ENCODE measurements around the gene SLC22A14. TPM values are rescaled to one million over a fixed set of nuclear protein-coding genes. Genes with fewer than 3 reads are reported as not detected.

SLC22A14 gene
- total RNA-seq, 4 donors from 2014 or later, result 0.23 TPM; not detected in 3

DNA sequence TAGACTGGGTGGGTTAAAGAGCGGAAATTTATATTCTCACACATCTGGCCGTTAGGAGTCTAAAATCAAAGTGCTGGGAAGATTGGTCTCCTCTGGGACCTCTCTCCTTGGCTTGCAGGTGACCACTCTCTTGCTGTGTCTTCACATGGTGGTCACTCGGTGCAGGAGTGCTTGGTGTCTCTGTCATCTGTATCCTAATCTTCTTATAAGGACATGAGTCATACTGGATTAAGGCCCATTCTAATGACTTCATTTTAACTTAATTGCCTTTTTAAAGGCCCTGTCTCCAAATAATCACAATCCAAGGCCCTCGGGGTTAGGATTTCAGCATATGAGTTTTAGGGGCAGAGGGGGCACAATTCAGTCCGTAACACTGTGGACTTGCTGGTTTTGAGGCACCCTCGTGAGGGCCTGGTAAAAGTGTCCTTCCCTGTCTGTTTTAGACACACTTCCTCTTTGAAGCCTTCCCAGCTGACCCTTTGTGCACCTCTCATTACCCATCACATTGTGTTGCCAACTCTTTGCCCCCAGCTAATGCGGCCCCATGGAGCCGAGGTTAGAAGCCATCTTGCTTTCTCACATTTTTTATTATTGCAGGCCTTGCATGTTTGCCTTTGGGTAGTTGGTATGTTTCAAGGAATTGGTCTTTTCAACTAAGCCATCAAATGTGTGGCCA lies 67.7 kb downstream of the SLC22A14 start:
- no peaks in the 10 kb centered on the region for H3K27me3 ChIP-seq
- WGBS, result 85% methylated on average over 8 of the region's 8 CpGs
- peaks cover 5 to 20% (median 18%) of the 10 kb centered on the region in 4 donors for H3K4me1 ChIP-seq
- H3K9me3 ChIP-seq, result no peaks in the 10 kb centered on the region
- intact Hi-C loops (cut with DNase I), result loop anchor here (10.0 kb wide), 1 partner anchor 295 kb away; the partner anchor contains the start of gene SCN5A
- DNase-seq (ENCODE audit: extremely low spot score), result no peak
- no peaks in the 10 kb centered on the region for H3K36me3 ChIP-seq
- TF ChIP-seq, protein P1, sequence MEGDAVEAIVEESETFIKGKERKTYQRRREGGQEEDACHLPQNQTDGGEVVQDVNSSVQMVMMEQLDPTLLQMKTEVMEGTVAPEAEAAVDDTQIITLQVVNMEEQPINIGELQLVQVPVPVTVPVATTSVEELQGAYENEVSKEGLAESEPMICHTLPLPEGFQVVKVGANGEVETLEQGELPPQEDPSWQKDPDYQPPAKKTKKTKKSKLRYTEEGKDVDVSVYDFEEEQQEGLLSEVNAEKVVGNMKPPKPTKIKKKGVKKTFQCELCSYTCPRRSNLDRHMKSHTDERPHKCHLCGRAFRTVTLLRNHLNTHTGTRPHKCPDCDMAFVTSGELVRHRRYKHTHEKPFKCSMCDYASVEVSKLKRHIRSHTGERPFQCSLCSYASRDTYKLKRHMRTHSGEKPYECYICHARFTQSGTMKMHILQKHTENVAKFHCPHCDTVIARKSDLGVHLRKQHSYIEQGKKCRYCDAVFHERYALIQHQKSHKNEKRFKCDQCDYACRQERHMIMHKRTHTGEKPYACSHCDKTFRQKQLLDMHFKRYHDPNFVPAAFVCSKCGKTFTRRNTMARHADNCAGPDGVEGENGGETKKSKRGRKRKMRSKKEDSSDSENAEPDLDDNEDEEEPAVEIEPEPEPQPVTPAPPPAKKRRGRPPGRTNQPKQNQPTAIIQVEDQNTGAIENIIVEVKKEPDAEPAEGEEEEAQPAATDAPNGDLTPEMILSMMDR (IDR thresholded peaks at IDR 0.05), result no peak
- TF ChIP-seq POLR2AphosphoS5 (IDR thresholded peaks at IDR 0.05), result no peak
- TF ChIP-seq EP300 (IDR thresholded peaks at IDR 0.05), result no peak
- TF ChIP-seq POLR2A (IDR thresholded peaks at IDR 0.05; ENCODE audit: low read depth), result no peak
- H3K4me3 ChIP-seq, result no peak overlapping the region
- H3K27ac ChIP-seq (replicated peaks in 1 of 4), result no peak overlapping the region

DNA sequence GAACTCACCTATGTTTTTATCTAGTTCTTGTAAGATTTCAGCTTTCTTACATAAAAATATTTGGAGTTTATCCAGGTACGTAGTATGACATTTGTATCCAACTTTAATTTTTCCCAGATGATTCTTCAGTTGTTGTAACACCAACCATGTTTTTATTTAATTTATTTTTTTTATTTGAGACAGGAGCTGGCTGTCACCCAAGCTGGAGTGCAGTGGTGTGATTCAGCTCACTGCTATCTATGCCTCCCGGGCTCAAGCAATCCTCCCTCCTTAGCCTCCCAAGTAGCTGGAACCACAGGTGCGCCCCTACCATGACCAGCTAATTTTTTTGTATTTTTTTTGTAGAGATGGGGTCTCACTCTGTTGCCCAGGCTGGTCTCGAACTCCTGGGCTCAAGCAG lies 71.1 kb downstream of the SLC22A14 start:
- TF ChIP-seq EP300 (IDR thresholded peaks at IDR 0.05) (no peak), POLR2AphosphoS5 (IDR thresholded peaks at IDR 0.05) (no peak)
- TF ChIP-seq, protein P1 (IDR thresholded peaks at IDR 0.05), result no peak
- H3K9me3 ChIP-seq, result no peaks in the 10 kb centered on the region
- DNase-seq (ENCODE audit: extremely low spot score), result no peak
- H3K27ac ChIP-seq (replicated peaks in 1 of 4), result no peak overlapping the region
- no peaks in the 10 kb centered on the region for H3K27me3 ChIP-seq
- WGBS, result 84% methylated on average over 4 of the region's 4 CpGs
- H3K36me3 ChIP-seq, result no peaks in the 10 kb centered on the region
- intact Hi-C loops (cut with DNase I), result no loop called here
- H3K4me3 ChIP-seq, result no peak overlapping the region
- peaks cover 0 to 1% (median under 1%) of the 10 kb centered on the region in 4 donors for H3K4me1 ChIP-seq

DNA sequence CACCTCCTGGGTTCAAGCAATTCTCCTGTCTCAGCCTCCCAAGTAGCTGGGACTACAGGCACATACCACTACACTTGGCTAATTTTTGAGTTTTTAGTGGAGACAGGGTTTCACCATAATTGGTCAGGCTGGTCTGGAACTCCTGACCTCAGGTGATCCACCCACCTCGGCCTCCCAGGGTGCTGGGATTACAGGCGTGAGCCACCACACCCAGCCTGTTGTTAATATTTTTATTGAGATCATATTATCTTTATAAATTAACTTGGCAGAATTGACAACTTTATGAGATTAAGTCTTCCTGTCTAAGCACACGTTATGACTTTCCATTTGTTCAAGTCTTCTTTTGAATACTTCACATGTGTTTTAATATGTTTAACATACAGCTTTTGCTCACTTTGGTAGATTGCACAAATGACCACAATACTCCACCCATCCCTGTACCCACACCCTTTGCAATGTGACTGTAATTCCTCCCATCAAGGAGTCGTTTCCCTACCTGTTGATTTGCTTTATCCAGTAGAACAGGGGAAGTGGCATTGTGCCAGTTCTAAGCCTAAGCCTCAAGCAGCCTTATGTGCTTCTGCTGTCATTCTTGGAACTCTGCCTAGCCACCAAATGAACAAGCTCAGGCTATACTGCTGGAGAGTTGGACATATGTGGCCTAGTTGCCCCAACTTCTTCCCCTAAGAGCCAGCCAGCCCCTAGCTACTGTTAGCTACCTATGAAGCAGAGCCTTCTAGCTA lies 72.7 kb downstream of the SLC22A14 start:
- DNase-seq (ENCODE audit: extremely low spot score), result no peak
- 84% methylated on average over 4 of the region's 4 CpGs for WGBS
- TF ChIP-seq POLR2A (IDR thresholded peaks at IDR 0.05; ENCODE audit: low read depth) (no peak), POLR2AphosphoS5 (IDR thresholded peaks at IDR 0.05) (no peak), EP300 (IDR thresholded peaks at IDR 0.05) (no peak)
- TF ChIP-seq, protein P1 (IDR thresholded peaks at IDR 0.05), result no peak
- Histone ChIP-seq H3K36me3 (no peaks in the 10 kb centered on the region), H3K27ac (replicated peaks in 1 of 4) (no peak overlapping the region), H3K4me1 (no peaks in the 10 kb centered on the region), H3K4me3 (no peak overlapping the region), H3K9me3 (no peaks in the 10 kb centered on the region), H3K27me3 (no peaks in the 10 kb centered on the region)
- intact Hi-C loops (cut with DNase I), result no loop called here

DNA sequence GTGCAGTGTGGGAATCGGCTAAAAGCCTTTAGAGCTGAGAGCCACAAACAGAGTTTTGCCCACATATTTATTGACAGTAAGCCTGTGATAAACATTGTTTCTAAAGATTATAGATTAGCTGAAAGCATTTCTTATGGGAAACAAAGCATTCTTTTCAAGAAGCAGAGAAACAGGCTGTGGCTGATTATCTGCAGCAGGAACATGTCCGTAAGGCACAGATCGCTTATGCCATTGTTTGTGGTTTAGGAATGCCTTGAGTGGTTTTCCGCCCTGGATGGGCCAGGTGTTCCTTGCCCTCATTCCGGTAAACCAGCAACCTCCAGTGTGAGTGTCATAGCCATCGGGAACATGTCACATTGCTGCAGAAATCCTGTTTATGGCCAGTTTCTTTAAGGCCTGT lies 76.9 kb downstream of the SLC22A14 start:
- H3K36me3 ChIP-seq, result peaks cover 0 to 27% (median 7%) of the 10 kb centered on the region in 4 donors
- H3K9me3 ChIP-seq, result no peaks in the 10 kb centered on the region
- no peak overlapping the region for H3K27ac ChIP-seq (replicated peaks in 1 of 4)
- no peak overlapping the region for H3K4me3 ChIP-seq
- WGBS, result 94% methylated on average over 6 of the region's 6 CpGs
- TF ChIP-seq, protein P1 (IDR thresholded peaks at IDR 0.05), result no peak
- TF ChIP-seq EP300 (IDR thresholded peaks at IDR 0.05), result no peak
- no peak for TF ChIP-seq POLR2AphosphoS5 (IDR thresholded peaks at IDR 0.05)
- TF ChIP-seq POLR2A (IDR thresholded peaks at IDR 0.05; ENCODE audit: low read depth), result no peak
- H3K4me1 ChIP-seq, result no peaks in the 10 kb centered on the region
- DNase-seq (ENCODE audit: extremely low spot score), result no peak
- no peaks in the 10 kb centered on the region for H3K27me3 ChIP-seq
- intact Hi-C loops (cut with DNase I), result no loop called here
